ENCODE results near the gene PRDM4. TPM values are rescaled to one million over a fixed set of nuclear protein-coding genes. Genes with fewer than 3 reads are reported as not detected.

The PRDM4 gene
- total RNA-seq, 2 donors from 2014 or later, result 32.7 to 36.0 TPM

DNA sequence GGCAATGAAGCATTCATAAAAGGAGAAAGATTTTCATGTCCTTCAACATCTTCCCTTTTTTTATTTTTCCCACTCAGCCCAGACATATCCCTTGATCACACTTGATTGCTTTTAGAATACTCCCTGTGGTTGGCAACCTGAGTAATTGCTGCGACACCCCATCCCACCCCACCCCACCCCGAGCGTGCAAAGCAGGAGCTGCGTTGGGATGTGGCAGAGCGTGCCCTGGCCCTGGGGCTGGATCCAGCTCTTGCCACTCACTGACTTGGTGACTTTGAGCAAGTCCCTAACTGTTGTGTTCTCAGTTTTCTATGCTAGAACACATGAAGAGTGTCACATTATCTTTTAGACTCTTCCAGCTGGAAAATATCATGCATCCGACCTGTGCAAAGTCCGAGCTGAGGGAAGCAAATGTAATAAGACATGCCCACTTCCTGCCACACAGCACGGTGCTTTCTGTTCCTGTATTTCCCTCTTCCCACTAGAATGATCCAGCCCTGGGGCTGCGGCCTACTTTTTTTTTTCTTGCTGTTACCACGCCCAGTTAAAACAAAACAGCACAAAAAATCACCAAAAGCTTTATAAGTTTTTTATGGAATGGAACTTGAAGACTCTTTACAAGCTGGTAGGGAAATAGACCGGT lies 17.6 kb upstream of the PRDM4 start:
- Histone ChIP-seq H3K9me3 (no peaks in the 10 kb centered on the region), H3K27ac (no peak overlapping the region), H3K4me3 (no peak overlapping the region), H3K4me1 (replicated peaks) (no peaks in the 10 kb centered on the region), H3K27me3 (replicated peaks; ENCODE audit: insufficient read depth) (no peaks in the 10 kb centered on the region), H3K36me3 (no peaks in the 10 kb centered on the region)
- WGBS, result 55% methylated on average over 11 of the region's 11 CpGs
- intact Hi-C loops (cut with DNase I), result no loop called here
- TF ChIP-seq, protein P1, sequence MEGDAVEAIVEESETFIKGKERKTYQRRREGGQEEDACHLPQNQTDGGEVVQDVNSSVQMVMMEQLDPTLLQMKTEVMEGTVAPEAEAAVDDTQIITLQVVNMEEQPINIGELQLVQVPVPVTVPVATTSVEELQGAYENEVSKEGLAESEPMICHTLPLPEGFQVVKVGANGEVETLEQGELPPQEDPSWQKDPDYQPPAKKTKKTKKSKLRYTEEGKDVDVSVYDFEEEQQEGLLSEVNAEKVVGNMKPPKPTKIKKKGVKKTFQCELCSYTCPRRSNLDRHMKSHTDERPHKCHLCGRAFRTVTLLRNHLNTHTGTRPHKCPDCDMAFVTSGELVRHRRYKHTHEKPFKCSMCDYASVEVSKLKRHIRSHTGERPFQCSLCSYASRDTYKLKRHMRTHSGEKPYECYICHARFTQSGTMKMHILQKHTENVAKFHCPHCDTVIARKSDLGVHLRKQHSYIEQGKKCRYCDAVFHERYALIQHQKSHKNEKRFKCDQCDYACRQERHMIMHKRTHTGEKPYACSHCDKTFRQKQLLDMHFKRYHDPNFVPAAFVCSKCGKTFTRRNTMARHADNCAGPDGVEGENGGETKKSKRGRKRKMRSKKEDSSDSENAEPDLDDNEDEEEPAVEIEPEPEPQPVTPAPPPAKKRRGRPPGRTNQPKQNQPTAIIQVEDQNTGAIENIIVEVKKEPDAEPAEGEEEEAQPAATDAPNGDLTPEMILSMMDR (IDR thresholded peaks at IDR 0.05), result no peak
- TF ChIP-seq POLR2A (IDR thresholded peaks at IDR 0.05) (no peak), POLR2AphosphoS5 (IDR thresholded peaks at IDR 0.05) (no peak)
- DNase-seq (ENCODE audit: low spot score), result no peak

DNA sequence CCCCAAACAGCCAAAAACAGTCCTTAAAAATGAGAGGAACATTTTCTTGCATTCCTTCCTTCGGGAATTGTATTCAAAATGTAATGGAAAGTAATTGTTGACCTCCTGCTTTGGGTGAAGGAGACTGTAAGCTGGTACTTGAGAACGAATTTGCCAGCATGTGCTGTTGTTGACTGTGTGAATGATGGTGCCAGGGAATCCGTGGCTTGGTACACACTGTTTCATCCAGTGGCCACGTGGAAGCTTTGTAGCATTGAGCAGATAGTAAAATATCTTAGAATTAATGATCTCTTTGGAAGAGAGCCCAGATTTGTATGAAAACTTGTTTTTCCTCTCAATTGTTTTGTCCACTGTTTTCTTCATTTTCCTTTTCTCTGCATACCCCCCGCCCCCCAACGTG lies 15.2 kb upstream of the PRDM4 start:
- intact Hi-C loops (cut with DNase I), result no loop called here
- no peak overlapping the region for H3K27ac ChIP-seq
- H3K4me3 ChIP-seq, result no peak overlapping the region
- H3K27me3 ChIP-seq (replicated peaks; ENCODE audit: insufficient read depth), result no peaks in the 10 kb centered on the region
- no peaks in the 10 kb centered on the region for H3K36me3 ChIP-seq
- peak; percentile 46 for DNase-seq (ENCODE audit: low spot score)
- 19% methylated on average over 6 of the region's 6 CpGs for WGBS
- no peaks in the 10 kb centered on the region for H3K9me3 ChIP-seq
- no peaks in the 10 kb centered on the region for H3K4me1 ChIP-seq (replicated peaks)
- TF ChIP-seq, protein P1 (IDR thresholded peaks at IDR 0.05), result no peak
- no peak for TF ChIP-seq POLR2A (IDR thresholded peaks at IDR 0.05)
- peak; percentile 65 for TF ChIP-seq POLR2AphosphoS5 (IDR thresholded peaks at IDR 0.05)

DNA sequence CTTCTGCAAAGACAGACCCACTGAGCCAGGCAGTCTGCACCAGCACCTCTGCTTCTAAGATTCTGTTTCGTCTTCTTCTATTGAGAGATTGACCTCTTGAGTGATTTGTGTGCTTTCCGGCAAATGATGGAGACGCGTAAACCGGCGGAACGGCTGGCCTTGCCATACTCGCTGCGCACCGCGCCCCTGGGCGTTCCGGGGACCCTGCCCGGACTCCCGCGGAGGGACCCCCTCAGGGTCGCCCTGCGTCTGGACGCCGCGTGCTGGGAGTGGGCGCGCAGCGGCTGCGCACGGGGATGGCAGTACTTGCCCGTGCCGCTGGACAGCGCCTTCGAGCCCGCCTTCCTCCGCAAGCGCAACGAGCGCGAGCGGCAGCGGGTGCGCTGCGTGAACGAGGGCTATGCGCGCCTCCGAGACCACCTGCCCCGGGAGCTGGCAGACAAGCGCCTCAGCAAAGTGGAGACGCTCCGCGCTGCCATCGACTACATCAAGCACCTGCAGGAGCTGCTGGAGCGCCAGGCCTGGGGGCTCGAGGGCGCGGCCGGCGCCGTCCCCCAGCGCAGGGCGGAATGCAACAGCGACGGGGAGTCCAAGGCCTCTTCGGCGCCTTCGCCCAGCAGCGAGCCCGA lies 14.3 kb upstream of the PRDM4 start:
- DNase-seq (ENCODE audit: low spot score), result no peak
- intact Hi-C loops (cut with DNase I), result no loop called here
- TF ChIP-seq, protein P1 (IDR thresholded peaks at IDR 0.05), result no peak
- TF ChIP-seq POLR2AphosphoS5 (IDR thresholded peaks at IDR 0.05) (no peak), POLR2A (IDR thresholded peaks at IDR 0.05) (no peak)
- Histone ChIP-seq H3K4me1 (replicated peaks) (no peaks in the 10 kb centered on the region), H3K36me3 (no peaks in the 10 kb centered on the region), H3K4me3 (peak overlapping the region in 1 of 2 donors; percentile 2), H3K27ac (peak overlapping the region in 1 of 2 donors; percentile 6), H3K27me3 (replicated peaks; ENCODE audit: insufficient read depth) (no peaks in the 10 kb centered on the region), H3K9me3 (no peaks in the 10 kb centered on the region)
- WGBS, result 3% methylated on average over 65 of the region's 66 CpGs

DNA sequence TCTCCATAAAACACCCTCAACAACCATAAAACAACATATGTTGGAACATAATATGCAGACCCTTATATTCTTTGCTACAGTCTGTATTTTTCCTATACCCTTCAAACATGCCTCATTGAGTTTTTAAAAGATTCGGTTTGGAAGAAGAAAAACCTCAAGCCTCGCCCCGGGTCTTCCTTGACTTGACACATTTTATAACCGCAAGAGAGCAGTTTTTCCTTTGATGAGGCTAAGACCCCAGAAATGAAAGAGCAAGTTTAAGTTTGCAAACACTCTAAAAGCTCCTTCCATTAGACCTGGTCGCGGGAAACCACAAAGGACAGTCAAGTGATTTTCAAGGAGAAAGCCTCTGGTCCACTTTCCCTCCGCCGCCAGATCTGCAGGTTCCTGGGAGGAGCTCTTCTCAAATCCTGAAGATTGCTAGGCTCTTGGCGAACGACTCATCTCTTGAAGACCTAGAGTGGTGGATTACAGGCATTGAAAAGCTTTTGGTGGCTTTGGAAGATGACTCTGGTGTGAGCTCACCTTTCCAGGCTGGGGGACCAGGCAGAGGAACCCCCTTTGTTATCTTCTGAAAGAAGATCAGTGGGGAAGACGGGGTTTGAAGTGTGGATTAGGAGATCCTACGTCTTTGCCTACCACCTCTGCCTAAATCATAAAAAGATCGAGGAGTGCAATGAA lies 13.6 kb upstream of the PRDM4 start, which contains the start of gene ASCL4:
TSS of gene ASCL4 (plus strand) at position 356 of the 681 bp plus-strand sequence. CDS start 515 bp downstream, outside the sequence.
- H3K4me1 ChIP-seq (replicated peaks), result no peaks in the 10 kb centered on the region
- H3K4me3 ChIP-seq, result peak within 1 kb of the TSS in 1 of 2 donors; percentile 2
- no peaks in the 10 kb centered on the region for H3K27me3 ChIP-seq (replicated peaks; ENCODE audit: insufficient read depth)
- DNase-seq (ENCODE audit: low spot score), result no peak
- H3K36me3 ChIP-seq, result no peaks in the 10 kb centered on the region
- H3K27ac ChIP-seq, result peak within 1 kb of the TSS in 1 of 2 donors; percentile 6
- intact Hi-C loops (cut with DNase I), result no loop called here
- H3K9me3 ChIP-seq, result no peaks in the 10 kb centered on the region
- TF ChIP-seq POLR2A (IDR thresholded peaks at IDR 0.05) (no peak), POLR2AphosphoS5 (IDR thresholded peaks at IDR 0.05) (no peak)
- TF ChIP-seq, protein P1 (IDR thresholded peaks at IDR 0.05), result no peak
- 32% methylated on average over 13 of the region's 13 CpGs for WGBS
